HepG2 (cell line): ENCODE results near the gene PRIMA1. TPM values are rescaled to one million over a fixed set of nuclear protein-coding genes. Genes with fewer than 3 reads are reported as not detected.

Source experiments
- ATAC-seq: fragments of 200-7000 bp; cut with Tn5 transposase; 3 replicates; pipeline ENCODE4 v1.9.1; 2020; ENCODE audit warnings: mild to moderate bottlenecking, moderate library complexity
- BruUV-seq: library from RNA; stranded (reverse); fragments of 400-500 nt; replicated peaks from 2 replicates; lab custom pipeline; 2021; lab: Mats Ljungman, UMichigan
- CTCF ChIA-PET: fragments of 300-600 bp; formaldehyde crosslinking; extraction: SDS; loops from one replicate; lab custom pipeline; 2021; ENCODE audit warnings: low total read pairs, inconsistent platforms, low intra/inter-chr PET ratio; lab: Yijun Ruan, JAX
- POLR2A ChIA-PET: fragments of 350-600 bp; sonication (Branson Sonifier 250); formaldehyde crosslinking; loops from one replicate; lab custom pipeline; 2020; ENCODE audit warnings: antibody characterized with exemption, inconsistent platforms; lab: Yijun Ruan, JAX
- DNase-seq: peaks from one replicate; pipeline ENCODE4 v3.0.0-alpha.2; 2015; ENCODE audit warnings: low spot score
- FAIRE-seq: peaks from 3 replicates; lab custom pipeline; 2011; peaks lifted over from hg19 to GRCh38; lab: Jason Lieb, UNC
- H2AFZ ChIP-seq: one replicate; pipeline ENCODE4 v1.6.1; 2011; ENCODE audit warnings: low read length, inconsistent platforms
- H3K27ac ChIP-seq: fragments of 300-600 bp; 3 replicates; pipeline ENCODE4 v1.8.0; 2011; ENCODE audit warnings: mixed run types, mild to moderate bottlenecking, mixed read lengths, low read length, inconsistent platforms; ENCODE audit not compliant: insufficient read depth; ENCODE audit errors: extremely low read length
- H3K27me3 ChIP-seq, 2 experiments: fragments of 200-600 bp in 1 of 2; 2 replicates in 1 of 2; 3 replicates in 1 of 2; pipeline versions ENCODE4 v1.6.0 to v1.8.0; 2011; ENCODE audit warnings: low read length in 2 of 2, mild to moderate bottlenecking in 2 of 2, moderate library complexity in 2 of 2, inconsistent platforms in 1 of 2; ENCODE audit not compliant: insufficient read depth in 2 of 2, control insufficient read depth in 1 of 2
- H3K36me3 ChIP-seq, 2 experiments: fragments of 200-600 bp in 1 of 2; replicated peaks in 1 of 2; 2 replicates in 1 of 2; 3 replicates in 1 of 2; pipeline versions ENCODE4 v1.5.1 to v1.8.0; 2011; ENCODE audit warnings: low read length in 2 of 2, inconsistent platforms in 1 of 2; ENCODE audit not compliant: insufficient read depth in 2 of 2, control insufficient read depth in 1 of 2
- H3K4me1 ChIP-seq: 2 replicates; pipeline ENCODE4 v1.5.1; 2012; ENCODE audit warnings: low read length, inconsistent platforms; ENCODE audit not compliant: insufficient read depth
- H3K4me2 ChIP-seq: 2 replicates; pipeline ENCODE4 v1.6.0; 2011; ENCODE audit warnings: low read depth, low read length, inconsistent platforms
- H3K4me3 ChIP-seq, 3 experiments: fragments of 200-600 bp in 1 of 3; sonication (generic), shearing (Covaris generic) in 1 of 3; replicated peaks in 1 of 3; 2 replicates each; pipeline ENCODE4 v1.5.1; 2011 to 2016; ENCODE audit warnings: low read length in 3 of 3, inconsistent platforms in 2 of 3, low read depth in 2 of 3, mild to moderate bottlenecking in 2 of 3, control low read depth in 1 of 3, mixed read lengths in 1 of 3; ENCODE audit not compliant: insufficient read depth in 1 of 3
- H3K79me2 ChIP-seq: one replicate; pipeline ENCODE4 v1.6.1; 2011; ENCODE audit warnings: low read length, inconsistent platforms; ENCODE audit not compliant: insufficient read depth
- H3K9ac ChIP-seq: 2 replicates; pipeline ENCODE4 v1.6.0; 2011; ENCODE audit warnings: mild to moderate bottlenecking, low read depth, low read length, inconsistent platforms; ENCODE audit not compliant: insufficient read depth
- H3K9me3 ChIP-seq: 2 replicates; pipeline ENCODE4 v1.5.1; 2012; ENCODE audit warnings: mild to moderate bottlenecking, low read length
- H4K20me1 ChIP-seq: 2 replicates; pipeline ENCODE4 v1.6.0; 2011; ENCODE audit warnings: inconsistent platforms, mild to moderate bottlenecking, low read length, moderate library complexity; ENCODE audit not compliant: insufficient read depth
- DNMT3B ChIP-seq: conservative IDR thresholded peaks from 2 replicates; pipeline ENCODE4 v1.6.1; 2016; ENCODE audit warnings: missing biosample characterization, control low read depth
- FUBP1 ChIP-seq: sonication (generic); formaldehyde crosslinking; IDR thresholded peaks from 2 replicates; pipeline ENCODE4 v1.5.1; 2020; ENCODE audit warnings: missing genetic modification reagents, mild to moderate bottlenecking, borderline replicate concordance
- GMEB2 ChIP-seq: IDR thresholded peaks from 2 replicates; pipeline ENCODE4 v1.6.1; 2016; ENCODE audit warnings: missing biosample characterization, missing genetic modification reagents, low read depth
- NFYB ChIP-seq: sonication (generic); formaldehyde crosslinking; IDR thresholded peaks from 2 replicates; pipeline ENCODE4 v1.4.0; 2020; ENCODE audit warnings: missing genetic modification reagents
- NKX3-1 ChIP-seq: sonication (generic); formaldehyde crosslinking; IDR thresholded peaks from 2 replicates; pipeline ENCODE4 v1.5.0; 2020; ENCODE audit warnings: missing genetic modification reagents
- SMC3 ChIP-seq: IDR thresholded peaks from 2 replicates; pipeline ENCODE4 v1.6.1; 2011; ENCODE audit warnings: low read length, improper control_type of control experiment
- SNRNP70 ChIP-seq: fragments of 200-400 bp; formaldehyde crosslinking; IDR thresholded peaks from 2 replicates; pipeline ENCODE4 v1.6.1; 2017; ENCODE audit warnings: mild to moderate bottlenecking, low read depth, low read length, moderate library complexity
- SP4 ChIP-seq: sonication (generic); formaldehyde crosslinking; IDR thresholded peaks from 2 replicates; pipeline ENCODE4 v1.8.1; 2023; ENCODE audit warnings: mild to moderate bottlenecking, missing genetic modification reagents
- ZNF431 ChIP-seq: sonication (generic); formaldehyde crosslinking; IDR thresholded peaks from 2 replicates; pipeline ENCODE4 v1.9.0; 2022; ENCODE audit warnings: missing genetic modification reagents, low read depth, mild to moderate bottlenecking, borderline replicate concordance
- WGBS: methylation state at CpG from one replicate; pipeline ENCODE4 v1.1.6; 2017; ENCODE audit warnings: low lambda C conversion rate; 5-methylcytosine and 5-hydroxymethylcytosine counted together
- in situ Hi-C: cut with HindIII; loops from 2 replicates; pipeline ENCODE4 v1.10.0; 2017; ENCODE audit warnings: low pct_unique_long_range_greater_than_20kb; ENCODE audit not compliant: extremely low pct_ligation_motif_present
- intact Hi-C: fragments of 100-400 bp; cut with micrococcal nuclease; formaldehyde crosslinking; loops from one replicate; pipeline ENCODE4 v1.10.0; 2022; ENCODE audit not compliant: unreplicated experiment
- polyA plus RNA-seq, 8 experiments: library from polyadenylated mRNA; depleted of rRNA in 3 of 8; stranded (reverse) in 7 of 8; unstranded in 1 of 8; fragments of >200 nt; fragmentation: Illumina TruSeq in 4 of 8; extraction: Trizol in 4 of 8; gene quantifications; 2 replicates each; pipeline versions ENCODE4 v1.2.1 to v1.2.3, GENCODE V29; 2011 to 2016; ENCODE audit warnings: low read depth in 4 of 8, missing spikeins in 1 of 8, mixed read lengths in 1 of 8; ENCODE audit not compliant: insufficient read depth in 1 of 8
- total RNA-seq, 5 experiments: library from RNA; depleted of rRNA; stranded (reverse); fragments of >200 nt; fragmentation: Illumina TruSeq; extraction: Trizol; gene quantifications; 2 replicates each; pipeline ENCODE4 v1.2.3, GENCODE V29; 2016; ENCODE audit warnings: low read depth in 1 of 5

Gene PRIMA1
- total and polyA plus RNA-seq, 2 of the 13 experiments (the other 11 are each of a cell fraction or from before 2014, with no cell fraction given), result 2.4 to 3.2 TPM

DNA sequence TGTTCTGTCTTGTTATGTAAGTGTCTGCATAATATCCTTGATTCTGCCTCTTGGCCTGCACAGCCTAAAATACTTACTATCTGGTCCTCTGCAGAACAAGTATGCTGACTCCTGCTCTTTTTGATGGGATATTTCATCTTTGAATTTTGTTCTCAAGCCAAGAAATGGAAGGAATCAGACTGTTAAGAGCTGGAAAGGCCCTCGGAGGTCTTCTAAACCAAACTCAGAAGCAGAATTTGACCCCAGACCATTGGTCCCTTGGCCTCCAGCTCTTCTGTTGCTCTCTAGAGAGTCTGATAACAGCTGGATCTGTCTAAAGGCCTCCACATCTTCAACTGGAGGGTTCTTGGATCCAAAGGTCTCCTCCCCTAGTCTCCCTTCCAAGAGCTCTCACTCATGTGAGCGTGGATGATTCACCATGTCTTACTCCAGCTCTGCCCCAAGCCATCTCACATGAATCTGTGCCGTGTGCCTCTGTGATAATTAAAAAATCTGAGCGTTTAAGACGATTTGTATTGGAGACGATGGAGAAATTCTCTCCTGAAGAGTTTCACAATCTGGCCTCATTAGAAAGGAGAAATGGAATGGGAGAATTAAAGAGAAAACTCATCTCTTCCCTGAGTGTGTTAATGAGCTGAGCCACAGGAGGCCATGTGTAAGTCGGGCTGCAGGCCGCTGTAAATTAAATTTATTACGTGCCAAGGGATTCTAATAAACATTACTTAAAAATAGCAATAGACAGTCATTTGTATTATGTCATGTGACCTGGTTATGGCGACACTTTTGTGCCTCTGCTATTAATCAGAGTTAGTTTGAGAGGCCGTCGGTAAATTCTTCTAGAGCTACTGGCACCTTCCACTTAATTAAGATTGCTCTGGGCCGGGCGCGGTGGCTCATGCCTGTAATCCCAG is 15.4 kb upstream of the PRIMA1 start:
- ATAC-seq (no peak), DNase-seq (no peak), FAIRE-seq (no peak)
- Histone ChIP-seq H4K20me1 (no peaks in the 10 kb centered on the region), H3K27me3 (peaks cover 0 to 5% of the 10 kb centered on the region in 2 experiments; a peak in 1 of 5 replicates), H3K9ac (no peak overlapping the region), H2AFZ (no peak overlapping the region), H3K27ac (no peak overlapping the region), H3K9me3 (no peaks in the 10 kb centered on the region), H3K4me1 (peaks cover 35% of the 10 kb centered on the region), H3K4me2 (no peak overlapping the region), H3K4me3 (no peak overlapping the region), H3K79me2 (no peaks in the 10 kb centered on the region), H3K36me3 (no peaks in the 10 kb centered on the region)
- 83% methylated on average over 15 of the region's 15 CpGs for WGBS
- in situ Hi-C loops, result no loop called here
- ChIA-PET CTCF (no interaction called here), POLR2A (no interaction called here)
- TF ChIP-seq DNMT3B (no peak), ZNF431 (no peak), SNRNP70 (no peak), FUBP1 (CRISPR knock-in tag) (no peak), GMEB2 (no peak), NFYB (CRISPR knock-in tag) (no peak), NKX3-1 (CRISPR knock-in tag) (no peak), SP4 (CRISPR knock-in tag) (no peak), SMC3 (no peak)
- intact Hi-C loops, result no loop called here
- BruUV-seq, result no TSS peak
